ENCODE measurements around the gene CRYBG1.

The CRYBG1 gene

GRCh38 chr6:106620931-106621672 lies 260.6 kb downstream of the CRYBG1 start:
- no peak for DNase-seq (ENCODE audit: extremely low read depth, insufficient read length)
- no peak for TF ChIP-seq CTCF (IDR thresholded peaks at IDR 0.05; ENCODE audit: insufficient read depth, low read length, poor library complexity, severe bottlenecking)

More at GRCh38 chr6:106620931-106621672, 260.6 kb downstream of the CRYBG1 start:
- H3K36me3 ChIP-seq (ENCODE audit: control insufficient read depth, insufficient read depth, low read length) = no peaks in the 10 kb centered on the region; the same call in 1 of the 2 replicates
- H3K4me3 ChIP-seq (replicated peaks; ENCODE audit: low read depth, low read length) = no peak overlapping the region
- no peaks in the 10 kb centered on the region for H3K27me3 ChIP-seq (replicated peaks; ENCODE audit: control insufficient read depth, insufficient read depth, low read length)

All from GM06990 (cell line).